Muscle of back (tissue), 11 donors: ENCODE data around the gene JAZF1. TPM values are rescaled to one million over a fixed set of nuclear protein-coding genes. Genes with fewer than 3 reads are reported as not detected.

Source experiments
- DNase-seq, 3 donors: peaks; one replicate each; pipeline versions ENCODE4 v3.0.0 to v3.0.0-alpha.2; 2013
- polyA plus RNA-seq, 10 donors: library from polyadenylated mRNA; unstranded; fragments of 120-200 nt; gene quantifications; one replicate each; pipeline ENCODE4 v1.2.1, GENCODE V29; 2013; ENCODE audit not compliant: insufficient read length in 10 of 10

JAZF1 gene
- polyA plus RNA-seq, 10 donors: 27.2 to 42.6 (median 29.7) TPM

GRCh38 chr7:28108747-28109146, 71.8 kb downstream of the JAZF1 start:
- DNase-seq: no peak

- no peak for DNase-seq
These were observed 72.6 kb downstream of the JAZF1 start for GRCh38 chr7:28107960-28108359.

DNA sequence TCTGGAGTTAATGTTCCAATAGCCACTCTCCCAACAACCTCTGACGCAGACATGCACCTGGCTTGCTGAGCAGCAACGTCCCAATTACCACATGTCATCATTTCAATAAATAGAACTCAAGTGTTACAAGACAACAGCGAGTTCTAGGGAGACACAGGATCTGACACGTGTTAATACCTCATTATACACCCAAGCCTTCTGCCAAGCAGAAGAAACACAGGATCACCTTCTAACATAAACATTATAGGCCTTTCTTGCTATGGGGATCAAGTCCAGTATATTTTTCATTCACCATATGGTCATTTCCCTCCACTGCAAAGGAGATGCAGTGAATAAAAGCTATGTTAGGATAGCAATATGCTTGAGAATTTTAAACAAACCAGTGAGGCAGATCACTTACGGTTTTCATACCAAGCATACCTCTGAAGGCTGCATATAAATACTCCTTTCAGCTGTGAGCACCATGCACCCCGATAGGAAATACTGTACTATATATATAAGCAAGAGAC, 74.2 kb downstream of the JAZF1 start:
- peak; percentile 44 to 53 (median 48) for DNase-seq

- no peak for DNase-seq
These were observed 75.4 kb downstream of the JAZF1 start for GRCh38 chr7:28105234-28105633.

DNA sequence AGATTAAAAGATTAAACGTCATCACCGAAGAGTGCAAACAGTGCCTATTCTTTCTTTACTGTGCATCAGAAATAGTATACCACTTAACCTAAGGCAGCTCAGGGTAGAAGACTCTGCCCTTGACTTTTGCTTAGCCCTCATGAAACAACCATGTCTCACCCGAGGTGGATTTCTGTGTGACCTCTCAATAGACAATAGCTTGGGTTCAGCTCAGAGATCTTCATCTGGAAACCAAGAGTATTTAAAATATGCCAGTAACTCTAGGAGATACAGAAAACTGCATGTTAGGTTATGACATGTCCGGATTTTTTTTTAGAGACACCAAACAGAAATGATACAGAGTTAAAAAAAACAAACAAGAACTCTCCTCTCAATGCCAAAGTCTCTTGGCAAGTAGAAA, 75.8 kb downstream of the JAZF1 start:
- DNase-seq: no peak

GRCh38 chr7:28104041-28104541, 76.5 kb downstream of the JAZF1 start:
- DNase-seq: no peak

- no peak for DNase-seq
These were observed 77.8 kb downstream of the JAZF1 start for GRCh38 chr7:28102797-28103196.

- peak; percentile 61 to 83 (median 80) for DNase-seq
These were observed 83.9 kb downstream of the JAZF1 start for GRCh38 chr7:28096713-28097112.

- DNase-seq: no peak
These were observed 85.4 kb downstream of the JAZF1 start for GRCh38 chr7:28095231-28095630.

- peak in 1 of 3 donors; percentile 62 for DNase-seq
These were observed 86.9 kb downstream of the JAZF1 start for GRCh38 chr7:28093623-28094232.

DNA sequence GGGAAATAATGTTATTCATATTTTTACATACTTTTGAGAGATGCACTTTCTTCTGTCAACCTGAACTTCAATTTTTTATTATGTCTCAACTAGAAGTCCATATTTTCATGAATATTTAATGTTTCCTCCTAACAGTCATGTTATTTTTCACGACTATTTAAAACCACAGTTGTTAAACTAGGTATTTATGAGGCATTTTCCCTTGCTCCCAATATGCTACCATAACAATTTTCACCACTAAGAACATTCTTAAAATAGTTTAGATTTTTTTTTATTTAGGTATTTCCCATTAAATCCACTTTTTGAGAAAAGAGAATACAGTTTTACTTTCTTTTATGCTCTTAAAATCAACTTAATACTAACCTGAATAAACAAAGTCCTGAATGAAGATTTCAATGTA, 89.4 kb downstream of the JAZF1 start:
- no peak for DNase-seq

- no peak for DNase-seq
These were observed 91.5 kb downstream of the JAZF1 start for GRCh38 chr7:28088901-28089714.

DNA sequence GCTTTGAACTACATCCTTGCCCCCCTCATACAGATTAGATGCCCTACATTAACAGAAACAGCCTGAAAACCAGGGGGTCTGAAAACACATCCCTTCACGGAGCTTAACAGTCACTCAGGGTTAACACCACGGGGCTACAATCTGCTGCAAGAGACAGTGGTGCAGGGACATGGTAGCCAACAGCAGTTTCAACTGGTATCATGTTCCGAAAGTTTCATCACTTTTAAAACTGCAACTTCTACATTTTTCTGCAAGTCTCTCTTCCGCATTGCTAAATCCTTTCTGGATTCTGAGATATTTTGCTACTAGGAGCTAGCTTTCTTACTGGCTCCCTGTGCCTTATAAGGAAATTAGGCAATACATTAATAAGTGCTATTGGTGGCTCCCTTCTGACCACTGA, 92.6 kb downstream of the JAZF1 start:
- no peak for DNase-seq

DNA sequence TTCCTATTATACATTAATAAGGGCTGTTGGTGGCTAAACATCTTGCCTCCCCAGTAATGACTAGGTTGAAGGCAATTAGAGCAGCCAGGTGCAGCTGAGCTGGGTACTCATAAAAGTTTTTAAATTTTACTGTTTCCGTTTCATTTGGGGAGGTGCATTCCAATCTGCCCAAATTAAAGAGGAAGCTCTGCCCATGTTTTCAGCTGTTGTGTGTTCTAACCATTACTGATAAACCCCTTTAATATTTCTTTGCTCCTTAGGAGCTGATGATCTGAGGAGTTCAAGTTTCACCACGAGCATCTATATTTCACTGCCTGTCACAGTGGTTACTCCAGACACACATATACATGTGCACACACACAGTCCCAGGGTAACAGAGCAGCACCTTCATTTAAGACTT, 94.4 kb downstream of the JAZF1 start:
- no peak for DNase-seq

GRCh38 chr7:28083998-28084985, 96.3 kb downstream of the JAZF1 start:
- DNase-seq: no peak

DNA sequence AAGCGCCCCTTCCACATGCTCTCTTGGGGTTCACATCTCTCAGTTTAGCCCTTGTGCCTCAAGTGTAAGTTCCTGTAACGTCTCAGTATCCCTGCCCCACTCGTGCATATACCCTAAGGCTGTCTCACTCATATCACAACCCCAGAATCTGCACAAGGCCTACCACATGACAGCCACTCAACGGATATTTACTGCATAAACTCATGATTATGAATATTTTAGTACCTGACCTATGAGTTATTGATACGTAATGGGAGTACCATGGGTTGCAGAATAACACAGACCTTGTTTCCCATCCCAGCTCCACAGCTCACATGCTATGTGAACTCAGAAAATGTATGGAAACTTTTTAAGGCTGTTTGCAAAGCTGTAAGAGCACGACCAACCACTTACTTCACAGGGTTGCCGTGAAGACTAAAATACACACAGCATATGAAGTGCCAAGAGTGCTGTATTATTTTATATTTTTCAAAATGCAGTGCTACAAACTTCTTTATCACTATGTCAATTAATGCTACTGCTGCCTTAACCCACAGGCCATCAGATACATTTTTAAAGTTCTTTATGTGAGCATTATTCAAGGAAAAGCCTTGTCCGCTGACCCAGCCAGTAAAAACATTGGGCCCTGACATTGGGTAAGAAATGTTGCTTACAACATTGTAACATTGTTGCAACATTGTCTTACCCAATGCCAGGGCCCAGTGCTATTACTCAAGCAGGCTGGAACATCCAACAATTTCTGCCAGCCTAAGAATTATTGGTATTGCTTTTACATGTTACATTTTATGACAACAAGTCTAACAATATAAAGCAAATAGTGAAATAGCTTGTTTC, 97.2 kb downstream of the JAZF1 start:
- peak in 1 of 3 donors; percentile 63 for DNase-seq

DNA sequence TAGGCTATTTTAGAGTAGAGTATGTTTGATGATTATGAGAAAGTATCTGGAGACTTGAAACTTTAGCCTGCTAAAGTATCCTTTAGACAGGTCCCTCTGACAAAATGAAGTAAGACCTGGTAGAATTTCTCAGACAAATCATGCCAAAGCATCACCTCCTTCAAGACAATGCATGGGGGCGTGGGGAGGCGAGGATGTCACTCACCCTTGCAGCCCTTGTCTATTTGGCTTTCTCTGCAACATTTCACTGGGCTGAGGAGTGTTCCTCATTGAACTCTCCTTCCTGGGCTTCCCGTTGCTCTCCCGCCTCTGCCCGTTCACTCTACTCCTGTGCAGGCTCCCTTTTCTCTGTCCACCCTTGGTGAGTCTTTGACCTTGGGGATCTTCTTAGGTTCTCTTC, 98.5 kb downstream of the JAZF1 start:
- DNase-seq: no peak

DNA sequence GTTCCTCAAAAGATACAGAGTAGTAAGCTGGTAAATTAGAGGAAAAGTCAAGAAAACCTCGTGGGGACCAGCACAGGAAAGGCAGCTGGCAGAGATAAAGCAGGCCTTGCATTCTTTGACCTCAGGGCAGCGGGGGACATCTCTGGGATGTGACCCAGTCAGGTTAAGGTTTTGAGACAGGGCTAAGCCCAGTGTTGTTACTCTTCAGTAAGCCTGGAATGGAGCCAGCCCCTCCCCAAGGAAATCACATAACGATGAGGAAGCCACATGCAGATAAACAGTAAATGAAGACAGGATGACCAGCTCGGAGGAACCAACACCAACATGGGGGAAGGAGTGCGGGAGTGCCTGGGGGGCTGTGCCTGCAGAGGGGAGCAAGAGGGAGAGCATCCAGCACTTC, 99.6 kb downstream of the JAZF1 start:
- DNase-seq: no peak

DNA sequence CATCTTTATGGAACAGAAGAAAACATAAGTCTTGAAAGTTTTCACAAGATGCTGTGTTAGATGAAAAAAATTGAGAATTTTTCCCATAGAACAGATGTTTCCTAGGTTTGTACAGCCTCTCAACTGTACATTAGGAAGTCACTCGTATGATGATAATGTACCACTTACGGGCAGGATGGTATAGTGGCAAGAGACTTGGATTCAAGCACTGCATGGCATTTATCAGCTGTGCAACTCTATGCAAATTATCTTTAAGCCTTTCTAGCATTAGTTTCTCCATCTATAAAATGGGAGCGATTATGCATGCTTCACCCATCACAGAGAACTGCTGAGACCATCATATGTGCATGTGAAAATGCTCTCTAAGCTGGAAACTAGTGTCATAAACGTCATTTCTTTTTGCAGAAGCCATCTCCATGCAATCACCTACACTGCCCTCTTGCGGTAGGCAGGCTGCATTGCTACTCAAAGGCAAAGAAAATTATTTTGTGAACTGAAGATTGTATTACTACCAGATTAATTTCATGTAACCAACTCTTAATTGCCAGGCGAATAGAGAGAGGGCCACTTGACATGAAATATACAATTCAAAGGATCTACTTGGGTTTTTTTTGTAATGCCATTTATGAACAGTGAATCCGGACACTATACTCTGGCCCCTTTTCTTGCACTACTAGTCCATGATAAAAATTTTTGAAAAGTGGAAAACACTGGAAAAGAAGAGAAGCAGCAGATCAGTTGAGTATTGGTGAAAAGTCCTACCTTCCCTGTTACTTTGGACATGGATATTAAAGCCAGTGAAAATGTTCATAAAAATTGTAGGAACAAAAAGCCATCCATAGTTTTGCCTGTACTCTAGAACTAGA, 102.3 kb downstream of the JAZF1 start:
- peak in 2 of 3 donors; percentile 73 to 79 for DNase-seq

DNA sequence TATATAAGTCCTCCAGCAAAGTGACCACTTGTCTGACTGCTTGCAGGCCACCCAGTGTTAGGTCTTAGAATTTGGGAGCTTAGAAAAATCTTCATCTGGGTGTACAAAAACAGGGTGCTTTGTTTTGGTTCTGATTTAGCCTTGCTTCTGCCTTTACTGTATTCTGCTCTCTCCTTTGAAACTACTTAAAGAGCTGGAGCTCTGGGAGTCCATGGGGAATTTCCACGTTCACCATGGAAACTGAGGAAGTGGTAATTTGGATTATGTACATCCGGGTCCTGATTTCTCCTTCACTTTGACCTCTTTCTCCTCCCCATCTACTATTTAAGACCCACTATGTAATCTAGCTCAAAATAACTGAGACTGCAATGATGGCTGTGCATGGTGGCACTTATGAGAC, 103.0 kb downstream of the JAZF1 start:
- no peak for DNase-seq
